ENCODE results near the gene CRYL1.

Gene CRYL1

GRCh38 chr13:20383058-20383457 lies 142.6 kb downstream of the CRYL1 start:
- in situ Hi-C loops (cut with HindIII; ENCODE audit: low sequenced_read_pairs): no loop called here
- DNase-seq (ENCODE audit: low read depth, low spot score): no peak
- no peak for TF ChIP-seq CTCF (IDR thresholded peaks at IDR 0.05; ENCODE audit: low read depth, low read length)
- no peak overlapping the region for H3K4me3 ChIP-seq (ENCODE audit: low read depth, low read length)

- no peak overlapping the region for H3K4me3 ChIP-seq (ENCODE audit: low read depth, low read length)
- in situ Hi-C loops (cut with HindIII; ENCODE audit: low sequenced_read_pairs): no loop called here
- no peak for DNase-seq (ENCODE audit: low read depth, low spot score)
- no peak for TF ChIP-seq CTCF (IDR thresholded peaks at IDR 0.05; ENCODE audit: low read depth, low read length)
Measured at GRCh38 chr13:20381401-20381800, 144.3 kb downstream of the CRYL1 start.

- H3K4me3 ChIP-seq (ENCODE audit: low read depth, low read length): no peak overlapping the region
- no peak for TF ChIP-seq CTCF (IDR thresholded peaks at IDR 0.05; ENCODE audit: low read depth, low read length)
- no peak for DNase-seq (ENCODE audit: low read depth, low spot score)
- in situ Hi-C loops (cut with HindIII; ENCODE audit: low sequenced_read_pairs): no loop called here
Measured at GRCh38 chr13:20378721-20379120, 146.9 kb downstream of the CRYL1 start.

GRCh38 chr13:20377720-20378119 lies 147.9 kb downstream of the CRYL1 start:
- TF ChIP-seq CTCF (IDR thresholded peaks at IDR 0.05; ENCODE audit: low read depth, low read length): no peak
- no peak overlapping the region for H3K4me3 ChIP-seq (ENCODE audit: low read depth, low read length)
- in situ Hi-C loops (cut with HindIII; ENCODE audit: low sequenced_read_pairs): no loop called here
- no peak for DNase-seq (ENCODE audit: low read depth, low spot score)

GRCh38 chr13:20375871-20376270 lies 149.8 kb downstream of the CRYL1 start:
- no peak for DNase-seq (ENCODE audit: low read depth, low spot score)
- in situ Hi-C loops (cut with HindIII; ENCODE audit: low sequenced_read_pairs): no loop called here
- no peak for TF ChIP-seq CTCF (IDR thresholded peaks at IDR 0.05; ENCODE audit: low read depth, low read length)
- H3K4me3 ChIP-seq (ENCODE audit: low read depth, low read length): no peak overlapping the region

- no peak for DNase-seq (ENCODE audit: low read depth, low spot score)
- no peak overlapping the region for H3K4me3 ChIP-seq (ENCODE audit: low read depth, low read length)
- in situ Hi-C loops (cut with HindIII; ENCODE audit: low sequenced_read_pairs): no loop called here
- no peak for TF ChIP-seq CTCF (IDR thresholded peaks at IDR 0.05; ENCODE audit: low read depth, low read length)
Measured at GRCh38 chr13:20373861-20374260, 151.8 kb downstream of the CRYL1 start.

GRCh38 chr13:20371825-20372224 lies 153.8 kb downstream of the CRYL1 start:
- no peak for DNase-seq (ENCODE audit: low read depth, low spot score)
- no peak for TF ChIP-seq CTCF (IDR thresholded peaks at IDR 0.05; ENCODE audit: low read depth, low read length)
- in situ Hi-C loops (cut with HindIII; ENCODE audit: low sequenced_read_pairs): no loop called here
- H3K4me3 ChIP-seq (ENCODE audit: low read depth, low read length): no peak overlapping the region

Data from astrocyte of the spinal cord (primary cell).